Renal cortex interstitium (tissue), 11 donors: Measurements from ENCODE around the gene MACROD2. TPM values are rescaled to one million over a fixed set of nuclear protein-coding genes. Genes with fewer than 3 reads are reported as not detected.

ENCODE experiments used
- DNase-seq, 11 donors: peaks; one replicate each; pipeline ENCODE4 v3.0.0-alpha.2; 2013; ENCODE audit warnings: low read depth in 9 of 11, low spot score in 4 of 11; ENCODE audit errors: extremely low read depth in 1 of 11
- polyA plus RNA-seq, 3 donors: library from polyadenylated mRNA; unstranded; fragments of 120-200 nt; gene quantifications; one replicate each; pipeline ENCODE4 v1.2.1, GENCODE V29; 2013; ENCODE audit not compliant: insufficient read length in 3 of 3

The MACROD2 gene
- polyA plus RNA-seq, 3 donors: 12.2 to 14.6 (median 14.0) TPM

DNA sequence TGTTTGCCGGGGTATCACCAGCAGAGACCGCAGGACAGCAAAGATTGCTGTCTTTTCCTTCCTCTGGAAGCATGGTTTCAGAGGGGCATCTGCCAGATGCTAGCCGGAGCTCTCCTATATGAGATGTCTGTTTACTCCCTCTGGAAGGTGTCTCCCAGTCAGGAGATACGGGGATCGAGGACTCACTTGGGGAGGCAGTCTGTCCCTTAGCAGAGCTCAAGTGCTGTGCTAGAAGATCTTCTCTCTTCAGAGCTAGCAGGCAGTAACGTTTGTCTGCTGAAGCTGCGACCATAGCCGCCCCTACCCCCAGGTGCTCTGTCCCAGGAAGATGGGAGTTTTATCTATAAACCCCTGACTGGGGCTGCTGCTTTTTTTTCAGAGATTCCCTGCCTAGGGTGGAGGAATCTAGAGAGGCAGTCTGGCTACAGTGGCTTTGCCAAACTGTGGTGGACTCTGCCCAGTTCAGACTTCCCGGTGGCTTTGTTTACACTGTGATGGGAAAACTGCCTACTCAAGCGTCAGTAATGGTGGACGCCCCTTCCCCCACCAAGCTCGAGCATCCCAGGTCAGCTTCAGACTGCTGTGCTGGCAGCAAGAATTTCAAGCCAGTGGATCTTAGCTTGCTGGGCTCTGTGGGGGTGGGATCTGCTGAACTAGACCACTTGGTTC lies 475.0 kb downstream of the MACROD2 start:
- peak in 1 of 11 donors; percentile 2 for DNase-seq

DNA sequence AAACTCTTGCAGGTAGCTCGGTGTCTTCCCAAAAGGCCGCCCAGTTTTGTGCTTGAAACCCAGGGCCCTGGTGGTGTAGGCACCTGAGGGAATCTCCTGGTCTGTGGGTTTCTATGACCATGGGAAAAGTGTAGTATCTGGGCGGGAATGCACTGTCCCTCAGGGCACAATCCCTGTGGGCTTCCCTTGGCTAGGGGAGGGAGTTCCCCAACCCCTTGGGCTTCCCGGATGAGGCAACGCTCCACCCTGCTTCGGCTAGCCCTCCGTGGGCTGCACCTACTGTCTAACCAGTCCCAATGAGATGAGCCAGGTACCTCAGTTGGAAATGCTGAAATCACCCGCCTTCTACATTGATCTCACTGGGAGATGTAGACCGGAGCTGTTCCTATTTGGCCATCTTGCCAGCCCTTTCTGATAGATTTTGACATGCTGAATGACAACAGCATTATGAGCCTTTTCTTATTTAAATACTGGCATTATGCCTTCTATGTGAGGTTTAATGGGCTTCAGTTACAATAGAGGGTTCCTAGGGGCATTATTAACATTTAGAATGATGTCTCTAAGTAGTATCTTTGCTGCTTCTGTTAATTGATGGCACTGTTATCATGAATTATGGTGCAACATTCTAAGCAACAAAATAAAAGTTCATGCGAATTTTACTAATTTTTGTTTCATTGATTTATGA lies 475.8 kb downstream of the MACROD2 start:
- no peak for DNase-seq

DNA sequence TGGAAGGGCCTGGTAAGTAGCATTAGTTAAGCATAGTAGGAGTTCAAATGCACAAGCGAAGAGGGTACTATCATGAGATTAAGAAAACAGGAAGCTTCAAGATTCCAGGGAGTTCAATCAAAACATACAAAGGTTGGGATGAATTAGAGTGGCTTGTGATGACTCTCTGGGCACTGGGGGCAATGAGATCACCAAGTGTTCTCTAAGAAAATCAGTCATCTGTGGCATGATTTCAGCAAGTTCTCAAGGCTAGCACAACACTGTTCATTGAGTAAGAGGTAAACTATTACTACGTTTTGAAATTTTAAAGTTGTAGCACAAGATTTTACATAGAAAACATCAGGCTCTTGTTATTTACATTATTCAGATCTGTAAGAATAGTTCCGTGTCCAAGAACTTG lies 481.8 kb downstream of the MACROD2 start:
- no peak for DNase-seq

DNA sequence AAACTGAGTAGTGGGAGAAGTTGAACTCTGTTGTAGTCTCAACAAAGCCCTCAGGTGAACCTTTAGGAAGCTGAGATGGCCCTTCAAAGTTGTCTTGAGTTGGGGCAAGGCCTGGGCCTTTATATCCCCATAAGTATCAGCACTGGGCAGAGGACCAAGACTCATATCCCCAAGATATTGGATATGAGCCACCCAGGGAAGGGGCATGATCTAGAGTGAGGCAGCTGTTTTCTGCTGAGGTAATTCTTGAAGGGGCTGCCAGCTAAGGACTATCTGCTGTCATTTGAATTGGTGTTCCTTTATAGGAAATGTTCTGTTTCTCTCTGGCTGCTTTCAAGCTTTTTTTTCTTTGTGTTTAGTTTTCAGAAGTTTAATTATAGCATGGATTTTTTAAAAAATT lies 482.8 kb downstream of the MACROD2 start:
- no peak for DNase-seq

DNA sequence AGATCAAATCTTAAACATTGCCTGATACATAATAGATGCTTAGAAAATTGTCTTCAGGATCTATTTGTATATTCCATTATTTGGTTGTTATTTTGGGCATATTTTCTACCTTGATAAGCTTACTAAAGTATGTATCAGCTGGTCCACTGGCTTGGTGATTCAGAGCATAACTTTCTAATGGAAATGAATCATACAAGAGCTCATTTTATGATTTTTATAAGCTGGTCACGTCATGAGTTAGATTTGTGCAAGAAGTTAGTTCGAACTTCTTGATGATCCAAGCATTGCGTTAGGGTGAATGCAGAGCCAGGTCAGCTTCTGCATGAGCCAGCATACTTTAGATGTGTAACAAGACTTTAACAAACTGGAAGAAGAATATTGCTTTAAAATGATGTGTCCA lies 486.5 kb downstream of the MACROD2 start:
- DNase-seq: no peak

DNA sequence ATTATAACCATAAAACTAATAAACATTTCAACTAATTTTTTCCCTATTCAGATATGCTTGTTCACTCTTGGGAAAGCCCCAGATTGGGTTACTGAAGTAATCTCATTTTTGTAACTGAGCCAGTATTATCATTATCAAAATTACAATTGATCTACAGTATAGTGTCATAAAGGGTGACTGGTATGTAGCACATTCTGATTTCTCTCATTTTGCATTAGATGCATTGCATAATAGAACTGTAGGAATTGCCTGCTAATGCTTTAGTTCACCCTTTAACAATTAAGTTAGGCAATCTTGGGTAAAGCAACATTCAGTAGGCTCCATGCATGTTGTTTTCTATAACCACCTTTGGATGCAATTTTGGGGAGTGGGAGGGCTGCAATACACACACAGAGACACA lies 492.9 kb downstream of the MACROD2 start:
- no peak for DNase-seq

DNA sequence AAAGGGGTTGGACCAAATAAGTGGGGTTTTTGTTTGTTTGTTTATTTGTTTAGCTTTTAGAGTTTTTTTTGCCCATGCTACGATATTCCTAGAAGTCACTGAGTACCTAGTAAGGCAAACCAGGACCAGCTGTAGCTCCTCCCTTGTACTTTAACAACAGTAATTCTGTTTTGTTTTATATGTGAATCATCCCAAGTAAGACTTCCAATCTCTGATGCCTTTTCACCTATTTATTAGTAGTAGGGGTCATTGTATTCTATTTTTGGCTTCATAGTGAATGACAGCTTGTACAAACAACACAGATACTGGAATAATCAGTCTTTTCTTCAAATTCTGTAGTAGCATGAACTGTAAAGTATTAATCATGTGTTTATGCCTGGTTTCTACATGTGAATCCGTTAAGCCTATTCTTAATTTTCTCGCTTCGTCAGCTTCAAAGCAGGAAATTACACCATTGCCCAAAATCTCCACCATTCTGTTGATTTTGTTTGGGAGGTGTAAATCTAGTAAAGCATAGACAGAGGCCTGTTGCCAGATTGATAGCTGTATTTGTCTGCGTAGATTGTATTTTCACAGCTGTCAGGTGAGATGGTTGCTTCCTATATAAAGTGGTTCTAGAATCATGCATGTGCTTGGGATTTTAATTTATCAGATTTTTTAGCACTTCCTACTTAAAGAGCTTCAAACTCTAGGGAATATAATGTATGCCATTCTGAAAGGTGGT lies 493.6 kb downstream of the MACROD2 start:
- no peak for DNase-seq

DNA sequence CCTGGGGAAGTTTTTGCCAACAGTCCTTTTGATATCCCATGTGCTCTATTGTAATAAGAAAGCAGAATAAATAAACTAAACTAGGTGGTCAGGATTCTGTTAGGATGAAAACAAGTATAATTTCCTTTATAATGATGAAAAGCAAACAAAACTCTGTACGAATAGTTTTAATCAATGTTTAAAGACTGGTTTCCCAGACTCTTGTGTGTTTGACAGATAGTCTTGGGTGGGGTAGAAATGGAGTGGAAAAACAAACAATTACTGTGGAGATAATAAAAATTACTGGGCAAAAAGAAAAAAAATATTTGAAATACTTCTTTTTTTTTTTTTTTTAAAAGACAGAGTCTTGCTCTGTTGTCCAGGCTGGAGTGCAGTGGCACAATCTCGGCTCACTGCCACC lies 494.2 kb downstream of the MACROD2 start:
- no peak for DNase-seq

DNA sequence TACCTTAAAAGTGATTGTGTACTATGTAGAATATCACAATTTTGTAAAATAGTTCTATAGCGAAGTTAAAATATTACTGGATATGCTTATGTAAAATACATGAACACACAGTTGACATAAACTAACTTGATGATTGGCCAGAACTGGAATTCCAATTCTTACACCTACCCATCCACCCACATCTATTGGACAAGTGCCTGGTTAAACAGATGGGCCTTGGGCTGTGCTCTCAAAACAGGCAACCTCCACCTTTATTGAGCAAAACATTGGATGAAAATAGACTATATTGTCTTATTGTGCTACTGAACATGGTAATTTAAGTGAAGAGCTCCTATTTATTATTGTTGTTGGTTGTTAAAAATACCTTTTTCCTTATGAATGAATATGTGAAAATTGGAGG lies 496.1 kb downstream of the MACROD2 start:
- no peak for DNase-seq

DNA sequence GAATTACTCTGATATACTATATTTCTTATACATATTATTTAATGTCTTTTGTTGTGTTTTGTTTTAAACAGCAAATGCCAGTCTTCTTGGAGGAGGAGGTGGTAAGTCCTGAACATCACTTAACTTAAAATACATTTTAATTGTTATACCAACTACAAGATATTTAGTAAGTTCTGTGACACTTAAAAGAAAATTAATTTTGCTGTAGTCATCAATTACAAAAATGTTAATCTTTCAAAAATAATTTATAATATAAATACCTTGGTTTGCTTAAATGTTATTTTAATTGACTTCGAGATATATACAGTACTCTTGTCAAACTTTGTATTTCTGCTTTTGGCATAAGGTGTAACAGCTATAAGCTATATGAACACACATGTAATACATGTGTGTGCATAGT lies 498.1 kb downstream of the MACROD2 start:
- DNase-seq: no peak

DNA sequence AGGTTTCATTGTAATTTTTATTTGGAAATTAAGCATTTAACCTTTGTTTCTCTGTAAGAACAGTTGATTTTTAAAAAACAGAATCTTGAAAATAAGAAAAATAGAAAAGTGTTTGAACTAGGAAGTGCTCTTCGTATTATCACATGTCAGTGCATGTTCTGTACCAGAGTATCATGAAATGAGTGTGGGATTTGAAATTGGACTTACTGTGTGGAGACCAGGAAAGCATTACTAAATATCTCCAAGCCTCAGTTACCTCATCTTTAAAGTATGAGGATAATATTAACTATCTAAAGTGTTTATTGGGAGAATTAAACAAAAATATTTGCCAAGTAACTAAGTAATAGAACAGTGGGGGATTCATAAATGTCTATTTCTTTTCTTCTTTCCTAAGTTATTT lies 499.0 kb downstream of the MACROD2 start:
- no peak for DNase-seq

DNA sequence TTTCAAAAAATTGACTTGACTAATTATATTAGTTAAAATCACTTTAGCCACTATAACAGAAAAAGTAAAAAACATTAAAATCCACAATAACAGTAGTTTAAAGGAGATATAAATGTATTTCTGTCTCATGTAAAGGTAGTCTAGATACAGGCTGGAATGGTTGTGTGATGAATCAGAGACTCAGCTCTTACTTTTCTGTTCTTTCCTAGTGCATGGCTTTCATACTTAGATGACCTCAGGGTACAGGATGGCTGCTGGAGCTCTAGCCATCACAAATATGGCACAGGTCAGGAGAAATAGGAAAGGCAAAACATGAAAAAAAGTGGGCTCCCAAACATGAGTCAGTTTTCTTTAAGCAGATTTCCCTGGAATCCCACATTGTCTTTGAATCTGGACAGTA lies 499.8 kb downstream of the MACROD2 start:
- DNase-seq: no peak

DNA sequence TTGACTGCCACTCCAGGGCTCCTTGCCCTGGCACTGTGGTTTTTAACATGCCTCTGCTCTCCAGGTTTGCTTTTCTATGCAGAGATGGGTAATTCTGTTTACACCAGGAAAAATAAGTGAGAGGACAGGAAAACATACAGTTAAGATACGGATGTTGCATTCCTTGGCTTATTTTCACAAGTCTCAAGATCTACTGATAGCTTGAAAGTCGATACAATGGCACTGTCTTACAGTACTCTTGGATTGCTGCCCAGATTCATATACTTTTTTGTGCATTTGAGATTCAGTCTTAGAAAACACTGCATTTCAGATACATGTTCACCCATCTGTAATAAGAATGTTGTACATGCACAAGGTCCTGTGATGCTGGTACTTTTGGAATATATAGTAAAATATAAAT lies 501.7 kb downstream of the MACROD2 start:
- no peak for DNase-seq

DNA sequence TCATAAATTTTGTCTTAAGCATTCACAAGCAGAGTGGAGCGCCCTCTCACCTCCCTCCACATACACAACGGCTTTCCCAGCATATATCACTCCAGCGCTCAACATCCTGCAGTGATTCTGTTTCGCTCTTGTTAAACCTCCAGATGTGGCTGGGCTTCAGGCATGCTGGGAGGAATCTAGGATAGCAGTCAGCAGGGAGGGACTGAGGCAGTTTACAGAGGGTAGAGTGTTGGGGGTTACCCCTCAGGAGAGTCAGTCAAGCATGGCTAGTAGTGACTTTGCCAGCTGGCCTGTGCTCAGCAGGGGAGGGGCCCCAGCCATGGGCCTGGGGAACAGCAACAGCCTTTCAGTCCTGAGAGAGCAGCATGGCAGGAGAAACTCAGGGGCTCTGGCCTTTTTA lies 503.5 kb downstream of the MACROD2 start:
- peak in 9 of 11 donors; percentile 7 to 45 (median 31) for DNase-seq

DNA sequence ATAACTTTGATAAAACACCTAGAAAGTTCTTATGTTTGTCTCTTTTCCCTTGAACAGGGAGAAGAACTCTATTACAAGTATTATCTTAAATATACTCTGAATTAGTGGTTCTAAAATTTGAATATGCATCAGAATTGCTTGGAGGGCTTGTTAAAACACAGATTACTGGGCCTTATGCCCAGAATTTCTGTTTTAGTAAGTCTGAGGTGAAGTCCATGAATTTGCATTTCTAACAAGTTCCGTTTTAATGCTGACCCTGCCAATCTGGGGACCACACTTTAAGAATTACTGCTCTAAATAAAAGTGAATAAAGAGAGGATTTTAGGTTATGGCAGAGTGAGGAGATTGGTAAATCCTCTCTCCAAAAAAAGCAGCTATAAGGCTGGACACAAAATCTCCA lies 510.2 kb downstream of the MACROD2 start:
- DNase-seq: no peak

DNA sequence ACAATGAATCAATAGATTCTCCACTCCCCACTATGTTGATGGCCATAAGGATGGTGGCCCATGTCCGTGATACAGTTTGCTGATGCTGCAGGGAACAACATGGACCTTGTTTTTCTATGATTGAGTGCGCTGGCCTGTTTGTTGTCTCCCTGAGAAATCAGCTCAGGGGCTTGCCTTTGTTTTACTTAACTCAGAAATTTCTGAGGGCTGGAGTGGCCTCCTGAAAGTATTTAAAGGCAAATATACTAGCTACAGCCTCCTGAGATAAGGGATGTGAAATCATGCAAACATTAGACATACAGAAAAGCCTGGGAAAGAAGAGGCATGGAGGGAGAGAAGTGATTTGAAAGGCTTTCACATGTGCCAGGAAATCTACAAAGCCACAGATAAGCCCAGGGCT lies 512.4 kb downstream of the MACROD2 start:
- no peak for DNase-seq

DNA sequence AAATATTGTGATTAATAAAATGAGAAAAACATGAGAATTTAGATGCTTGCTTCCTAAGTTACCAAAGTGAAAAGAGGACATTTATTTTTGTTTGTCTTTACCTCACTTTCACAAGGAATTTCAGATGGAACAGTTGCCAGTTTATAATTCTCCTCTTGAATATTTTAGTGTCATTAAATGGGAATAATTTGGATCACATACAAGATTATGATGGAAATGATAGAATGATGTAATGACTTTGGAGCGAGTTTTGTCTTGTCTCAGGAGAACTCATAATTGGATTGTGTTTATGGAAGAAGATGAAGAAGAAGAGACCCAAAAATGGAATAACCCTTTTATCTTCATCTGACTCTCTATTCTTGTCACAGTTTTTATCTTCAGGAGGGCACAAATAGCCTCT lies 515.0 kb downstream of the MACROD2 start:
- no peak for DNase-seq

DNA sequence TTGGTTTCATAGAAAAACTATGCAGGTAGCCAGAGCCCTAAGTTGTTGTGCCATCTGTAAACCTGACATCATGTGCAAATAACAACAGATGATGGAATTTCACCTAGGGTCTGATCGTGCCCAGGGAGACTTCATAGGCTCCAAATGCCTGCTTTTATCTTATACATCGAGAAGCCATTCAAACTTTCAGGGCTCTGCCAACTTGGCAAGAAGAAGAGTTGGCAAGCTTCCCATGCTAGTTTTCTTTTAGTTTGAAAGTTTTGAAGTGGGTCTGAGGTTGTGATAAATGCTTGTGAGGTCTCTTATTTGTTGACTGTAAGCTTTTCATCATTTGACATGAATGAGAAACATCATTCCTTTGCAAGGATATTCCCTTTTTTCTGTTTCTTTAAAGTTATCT lies 517.5 kb downstream of the MACROD2 start:
- DNase-seq: peak in 1 of 11 donors; percentile 3

DNA sequence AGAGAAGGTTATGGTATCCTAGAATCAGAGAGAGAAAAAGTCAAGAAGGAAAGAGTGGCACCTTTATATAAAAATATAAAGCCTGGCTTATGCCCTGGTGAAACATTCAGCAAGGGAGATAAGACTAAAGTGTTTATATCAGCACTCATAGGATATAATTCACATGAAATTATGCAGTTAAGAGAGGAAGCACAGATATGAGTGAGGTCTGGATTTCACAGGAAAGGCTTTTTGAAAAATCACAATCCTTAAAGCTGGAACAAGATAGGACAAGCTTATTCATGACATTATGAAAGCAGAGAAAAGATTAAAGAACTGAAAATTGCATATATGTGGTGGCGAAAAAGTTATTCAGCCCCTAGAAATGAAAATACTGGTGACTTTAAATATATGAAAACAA lies 523.3 kb downstream of the MACROD2 start:
- DNase-seq: no peak

DNA sequence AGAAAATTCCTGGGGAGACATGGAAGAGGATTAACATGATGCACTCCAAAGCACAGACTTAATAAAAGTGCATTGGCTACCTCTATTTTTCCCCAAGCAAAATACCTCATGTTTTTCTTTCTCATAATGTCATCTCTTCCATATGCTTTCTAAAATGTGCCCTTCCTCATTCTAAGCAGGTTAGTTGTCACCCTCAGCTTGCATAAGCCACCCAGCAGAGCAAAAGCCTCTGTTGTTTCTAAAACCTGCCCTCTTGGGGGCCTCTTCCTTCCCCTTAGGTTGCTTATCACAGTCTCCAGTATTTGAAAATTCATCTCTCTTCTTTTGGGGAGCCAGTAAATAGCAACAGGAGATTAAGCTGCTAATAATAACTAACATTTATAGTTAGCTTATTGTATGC lies 525.7 kb downstream of the MACROD2 start:
- no peak for DNase-seq
